Neural cell (in vitro differentiated cells): ENCODE data around the gene RPS6KA1.

ENCODE experiments used
- CTCF ChIP-seq: fragments of 450-650 bp; IDR thresholded peaks from 2 replicates; pipeline ENCODE4 v1.5.1; 2014; ENCODE audit warnings: antibody characterized with exemption, mild to moderate bottlenecking, moderate library complexity; ENCODE audit not compliant: poor library complexity, severe bottlenecking
- EP300 ChIP-seq: fragments of 450-650 bp; conservative IDR thresholded peaks from 2 replicates; pipeline ENCODE4 v1.6.1; 2014; ENCODE audit warnings: antibody characterized with exemption, mild to moderate bottlenecking, moderate library complexity; ENCODE audit not compliant: poor library complexity, severe bottlenecking
- POLR2AphosphoS5 ChIP-seq: IDR thresholded peaks from 2 replicates; pipeline ENCODE4 v1.6.1; 2012

GRCh38 chr1:26529405-26529654 is 231 bp upstream of the RPS6KA1 start:
- no peak for TF ChIP-seq CTCF
- no peak for TF ChIP-seq POLR2AphosphoS5
- TF ChIP-seq EP300 = no peak
